Left renal cortex interstitium (tissue), 4 donors: Measurements from ENCODE around the gene FOLR3. TPM values are rescaled to one million over a fixed set of nuclear protein-coding genes. Genes with fewer than 3 reads are reported as not detected.
"Not testable (repeated sequence)": the region's sequence is repeated elsewhere in the genome, so short reads cannot be mapped to it uniquely, and the experiment has no call there.

Experiments used
- DNase-seq, 4 donors: peaks; one replicate each; pipeline ENCODE4 v3.0.0-alpha.2; 2013; ENCODE audit warnings: low read depth in 4 of 4, low spot score in 2 of 4, missing footprints in 1 of 4
- polyA plus RNA-seq, 4 donors: library from polyadenylated mRNA; unstranded; fragments of 120-200 nt; gene quantifications; one replicate each; pipeline ENCODE4 v1.2.1, GENCODE V29; 2013; ENCODE audit not compliant: insufficient read length in 4 of 4

The FOLR3 gene
- polyA plus RNA-seq, 4 donors = 1.7 to 3.4 (median 2.6) TPM

DNA sequence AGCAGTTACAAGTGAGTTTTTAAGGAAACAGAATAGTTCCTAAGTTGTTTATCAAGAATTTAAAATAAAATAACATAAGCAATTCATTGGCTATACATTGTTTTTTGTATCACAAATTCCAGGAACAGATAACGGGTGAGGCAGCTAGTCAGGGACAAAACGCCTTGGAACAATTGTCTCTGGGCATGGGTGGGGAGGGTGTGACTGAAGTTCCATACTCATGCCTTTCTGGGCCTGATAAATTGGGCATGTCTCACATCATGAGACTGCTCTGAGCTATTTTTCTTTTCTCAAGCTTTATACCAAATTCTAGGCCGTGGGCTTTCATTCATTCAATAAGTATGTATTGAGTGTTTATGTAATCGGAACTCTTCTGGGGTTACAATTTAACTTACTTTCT lies 21.6 kb downstream of the FOLR3 start:
- no peak for DNase-seq

GRCh38 chr11:72160319-72160718 lies 24.8 kb downstream of the FOLR3 start:
- no peak for DNase-seq

GRCh38 chr11:72162891-72163492 lies 27.5 kb downstream of the FOLR3 start:
- DNase-seq = no peak

- not testable (repeated sequence) for DNase-seq
Observed at GRCh38 chr11:72164187-72164586, 28.7 kb downstream of the FOLR3 start.

DNA sequence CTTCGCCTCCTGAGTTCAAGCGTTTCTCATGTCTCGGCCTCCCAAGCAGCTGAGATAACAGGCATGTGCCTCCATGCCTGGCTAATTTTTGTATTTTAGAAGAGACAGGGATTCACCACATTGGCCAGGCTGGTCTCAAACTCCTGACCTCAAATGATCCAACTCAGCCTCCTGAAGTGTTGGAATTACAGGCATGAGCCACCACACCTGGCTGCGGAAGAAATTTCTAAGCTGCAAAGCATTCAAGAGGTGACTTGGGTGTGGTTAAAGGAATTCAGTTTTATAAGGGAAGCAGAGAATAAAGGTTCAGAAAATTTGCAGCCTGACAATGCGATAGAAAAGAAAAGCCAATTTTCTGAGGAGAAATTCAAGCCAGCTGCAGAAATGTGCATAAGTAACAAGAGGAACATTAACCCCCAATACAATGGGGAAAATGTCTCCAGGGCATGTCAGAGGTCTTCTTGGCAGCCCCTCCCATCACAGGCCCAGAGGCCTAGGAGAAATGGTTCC lies 33.6 kb downstream of the FOLR3 start:
- DNase-seq = not testable (repeated sequence)

GRCh38 chr11:72169754-72170153 lies 34.2 kb downstream of the FOLR3 start:
- not testable (repeated sequence) for DNase-seq

- not testable (repeated sequence) for DNase-seq
Observed at GRCh38 chr11:72172043-72172442, 36.5 kb downstream of the FOLR3 start.

DNA sequence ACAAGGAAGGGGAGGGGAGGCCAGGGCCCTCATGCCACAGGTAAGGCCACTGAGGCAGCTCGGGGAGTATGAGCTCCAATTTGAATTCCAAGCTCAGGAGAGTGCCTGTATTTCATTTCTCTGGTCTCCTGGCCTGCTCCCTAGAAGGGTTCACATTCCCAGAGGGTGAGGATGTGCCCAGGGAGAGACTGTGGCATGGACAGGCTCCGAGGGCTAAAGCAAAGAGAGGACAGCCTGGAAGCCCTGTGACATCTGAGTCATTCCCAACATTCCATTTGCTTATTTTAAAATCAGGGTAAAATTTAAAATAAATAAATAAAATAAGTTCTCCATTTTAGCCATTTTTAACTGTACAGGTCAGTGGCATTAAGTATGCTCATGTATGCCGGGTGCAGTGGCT lies 37.8 kb downstream of the FOLR3 start:
- no peak for DNase-seq

DNA sequence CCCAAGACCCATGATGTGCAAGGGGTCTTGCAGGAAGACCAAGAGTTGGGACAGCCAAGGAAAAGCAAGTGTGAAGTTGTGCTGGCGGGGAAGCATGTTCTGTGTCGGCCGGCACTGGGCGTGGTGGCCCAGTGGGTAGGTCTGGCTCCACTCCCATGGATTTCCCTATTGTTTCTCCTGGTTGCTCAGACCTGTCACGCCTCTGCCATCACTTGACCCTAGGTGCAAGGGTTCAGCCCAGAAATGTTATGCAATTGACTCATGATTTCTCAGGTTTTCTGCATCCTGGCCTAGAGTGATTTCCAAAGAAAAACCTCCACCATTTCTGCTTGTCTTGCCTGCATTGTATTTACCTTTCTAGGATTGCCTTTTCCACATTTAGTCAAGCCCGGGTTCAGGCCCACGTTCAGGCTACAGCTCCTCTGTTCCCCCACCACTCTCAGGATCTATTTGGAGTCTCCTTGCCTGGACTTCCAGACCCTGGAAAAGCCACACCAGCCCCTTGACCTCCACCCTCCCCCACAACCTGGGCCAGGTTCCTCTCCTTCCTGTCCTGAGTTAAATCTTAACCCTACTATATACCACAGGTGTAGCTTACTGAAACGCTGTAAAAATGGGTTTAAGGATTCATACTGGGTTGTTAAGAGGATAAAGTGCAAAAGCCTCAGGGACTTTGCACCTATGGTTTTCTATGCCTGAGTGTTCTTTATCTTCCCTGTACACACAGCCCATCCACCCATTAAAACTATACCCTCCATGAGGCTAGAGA lies 39.0 kb downstream of the FOLR3 start:
- DNase-seq = no peak

DNA sequence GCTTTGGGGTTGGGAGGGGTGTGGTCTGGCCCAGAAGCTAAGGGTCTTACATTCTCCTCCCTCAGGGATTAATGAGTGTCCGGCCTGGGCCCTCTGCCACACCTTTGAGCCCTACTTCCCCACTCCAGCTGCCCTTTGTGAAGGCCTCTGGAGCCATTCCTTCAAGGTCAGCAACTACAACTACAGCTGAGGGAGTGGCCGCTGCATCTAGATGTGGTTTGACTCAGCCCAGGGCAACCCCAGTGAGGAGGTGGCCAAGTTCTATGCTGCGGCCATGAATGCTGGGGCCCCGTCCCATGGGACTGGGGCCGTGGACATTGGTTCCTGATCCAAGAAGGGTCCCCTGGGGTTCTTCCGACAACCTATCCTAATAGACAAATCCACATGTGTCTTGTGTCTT lies 42.1 kb downstream of the FOLR3 start:
- no peak for DNase-seq

GRCh38 chr11:72179049-72179803 lies 43.7 kb downstream of the FOLR3 start:
- DNase-seq = no peak

- DNase-seq = no peak
Observed at GRCh38 chr11:72179804-72180396, 44.4 kb downstream of the FOLR3 start.

DNA sequence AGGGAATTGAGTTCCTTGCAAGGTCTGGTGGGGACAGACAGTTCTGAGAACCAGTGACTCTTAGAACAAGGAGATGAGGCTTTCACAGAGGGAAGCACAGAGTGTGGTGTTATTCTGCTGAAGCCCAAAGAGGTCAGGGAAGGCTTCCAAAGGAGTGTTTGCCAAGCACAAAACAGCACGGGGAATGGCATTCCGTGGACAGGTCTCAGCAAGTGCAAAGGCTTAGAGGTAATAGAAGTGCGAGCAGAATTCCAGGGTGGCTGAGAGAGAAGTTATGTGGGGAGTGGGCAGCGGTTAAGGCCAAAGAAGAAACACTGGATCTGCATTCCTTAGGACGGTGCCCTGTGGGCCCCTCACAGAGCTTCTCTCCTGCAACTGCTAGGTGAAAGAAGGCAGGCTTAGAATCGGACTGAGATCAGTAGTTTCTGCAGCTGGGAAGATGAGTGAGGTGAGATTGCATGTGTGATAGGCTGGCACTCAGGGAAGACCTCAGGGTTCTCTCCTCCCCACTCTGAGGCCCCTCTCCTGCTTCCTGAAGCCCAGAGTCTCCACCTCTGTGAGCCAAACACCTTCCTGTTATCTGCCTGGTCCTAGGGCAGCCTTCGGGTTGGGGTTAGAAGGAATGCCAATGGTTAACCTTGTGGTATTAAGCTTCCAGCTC lies 45.5 kb downstream of the FOLR3 start:
- DNase-seq = not testable (repeated sequence)

- DNase-seq = not testable (repeated sequence)
Observed at GRCh38 chr11:72181553-72181958, 46.0 kb downstream of the FOLR3 start.

DNA sequence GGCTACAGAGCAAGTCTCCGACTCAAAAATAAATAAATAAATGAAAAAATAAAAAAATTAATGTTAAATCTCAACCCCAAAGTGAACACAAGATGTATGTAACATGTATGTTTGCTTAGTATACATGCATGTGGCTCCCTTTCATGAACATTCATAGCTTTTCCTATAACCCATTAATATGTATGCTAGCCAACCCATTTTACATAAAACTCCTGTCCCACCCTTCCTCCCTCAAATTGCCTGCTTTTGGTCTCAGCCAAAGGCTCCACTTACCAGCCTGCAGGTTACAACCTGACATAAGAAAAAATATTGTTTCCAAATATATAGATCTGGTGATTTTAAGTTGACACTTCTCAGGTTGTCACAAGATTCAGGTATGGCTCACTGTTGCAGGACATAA lies 52.7 kb downstream of the FOLR3 start:
- DNase-seq = no peak

Other genes with a start within 250 kb of the FOLR3 start
- 1 to 10 TPM; 6.0 to 9.7 (median 8.0) TPM for gene XNDC1N, start 207.1 kb upstream of the FOLR3 start, polyA plus RNA-seq
- 10 to 100 TPM; 35.7 to 46.1 (median 44.3) TPM for gene RNF121, start 206.7 kb upstream of the FOLR3 start, polyA plus RNA-seq
- 10 to 100 TPM in 2 of 4 donors, 1 to 10 TPM in 2; 5.1 to 15.3 (median 10.5) TPM for gene IL18BP, start 136.8 kb upstream of the FOLR3 start, polyA plus RNA-seq
- gene NUMA1, start 55.2 kb upstream of the FOLR3 start, polyA plus RNA-seq = 100 to 1,000 TPM; 232 to 355 (median 282) TPM
- gene LRRC51, start 54.9 kb upstream of the FOLR3 start, polyA plus RNA-seq = 10 to 100 TPM; 20.1 to 37.3 (median 26.5) TPM
- 100 to 1,000 TPM; 112 to 127 (median 119) TPM for gene LAMTOR1, start 32.4 kb upstream of the FOLR3 start, polyA plus RNA-seq
- gene TOMT, start 29.8 kb upstream of the FOLR3 start, polyA plus RNA-seq = not detected
- gene ANAPC15, start 23.0 kb upstream of the FOLR3 start, polyA plus RNA-seq = 10 to 100 TPM; 47.2 to 57.8 (median 50.2) TPM
- 10 to 100 TPM; 49.6 to 53.3 (median 51.3) TPM for gene FOLR1, start 56.4 kb downstream of the FOLR3 start, polyA plus RNA-seq
- 10 to 100 TPM in 3 of 4 donors, 1 to 10 TPM in 1; 8.3 to 13.0 (median 11.0) TPM for gene FOLR2, start 81.1 kb downstream of the FOLR3 start, polyA plus RNA-seq
- 100 to 1,000 TPM; 123 to 218 (median 160) TPM for gene INPPL1, start 89.0 kb downstream of the FOLR3 start, polyA plus RNA-seq
- not detected for gene PHOX2A, start 108.5 kb downstream of the FOLR3 start, polyA plus RNA-seq